Measurements from ENCODE around the gene ISL2. TPM values are rescaled to one million over a fixed set of nuclear protein-coding genes. Genes with fewer than 3 reads are reported as not detected.

Gene ISL2
- total RNA-seq, 1 experiment from 2014 or later = 0.51 TPM

DNA sequence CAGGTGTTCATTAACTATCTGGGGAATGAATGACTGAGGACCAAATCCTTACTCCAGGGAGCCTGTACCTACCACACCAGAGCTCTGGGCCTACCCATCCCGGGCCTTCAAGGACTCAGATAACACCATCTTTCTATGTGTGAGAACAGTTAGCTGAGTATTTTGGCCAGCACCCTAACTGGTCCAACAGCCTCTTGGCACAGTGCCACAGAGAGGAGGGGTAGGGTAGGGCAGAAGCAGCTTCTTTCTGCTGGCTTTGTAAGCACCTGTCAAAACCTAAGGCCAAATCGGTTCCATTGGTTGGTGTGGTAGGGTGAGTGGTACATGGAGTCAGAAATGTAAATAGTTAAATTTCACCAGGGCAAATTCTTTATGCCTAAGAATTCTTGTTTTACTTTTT, 26.7 kb downstream of the ISL2 start:
- CTCF ChIA-PET = no interaction called here
- no peaks in the 10 kb centered on the region for H3K27me3 ChIP-seq (ENCODE audit: control insufficient read depth, insufficient read depth, low read length)
- H3K4me3 ChIP-seq (ENCODE audit: low read depth in 2 of 2, low read length in 2 of 2) = no peak overlapping the region
- ATAC-seq = no peak
- in situ Hi-C loops (cut with HindIII; ENCODE audit: low pct_unique_long_range_greater_than_20kb, low sequenced_read_pairs) = no loop called here
- H3K27ac ChIP-seq (ENCODE audit: low read length) = no peak overlapping the region
- BruUV-seq (replicated peaks) = no TSS peak
- H3K9me3 ChIP-seq (ENCODE audit: control insufficient read depth, insufficient read depth, low read depth, low read length) = no peaks in the 10 kb centered on the region
- H3K36me3 ChIP-seq (ENCODE audit: control insufficient read depth, insufficient read depth, low read length) = no peaks in the 10 kb centered on the region
- POLR2A ChIA-PET = no interaction called here
- no peaks in the 10 kb centered on the region for H3K4me1 ChIP-seq (ENCODE audit: control insufficient read depth, insufficient read depth, low read length)
- no peak for DNase-seq (ENCODE audit: low read depth, low spot score)
- intact Hi-C loops (cut with micrococcal nuclease; ENCODE audit: unreplicated experiment) = no loop called here
- TF ChIP-seq, protein P1, sequence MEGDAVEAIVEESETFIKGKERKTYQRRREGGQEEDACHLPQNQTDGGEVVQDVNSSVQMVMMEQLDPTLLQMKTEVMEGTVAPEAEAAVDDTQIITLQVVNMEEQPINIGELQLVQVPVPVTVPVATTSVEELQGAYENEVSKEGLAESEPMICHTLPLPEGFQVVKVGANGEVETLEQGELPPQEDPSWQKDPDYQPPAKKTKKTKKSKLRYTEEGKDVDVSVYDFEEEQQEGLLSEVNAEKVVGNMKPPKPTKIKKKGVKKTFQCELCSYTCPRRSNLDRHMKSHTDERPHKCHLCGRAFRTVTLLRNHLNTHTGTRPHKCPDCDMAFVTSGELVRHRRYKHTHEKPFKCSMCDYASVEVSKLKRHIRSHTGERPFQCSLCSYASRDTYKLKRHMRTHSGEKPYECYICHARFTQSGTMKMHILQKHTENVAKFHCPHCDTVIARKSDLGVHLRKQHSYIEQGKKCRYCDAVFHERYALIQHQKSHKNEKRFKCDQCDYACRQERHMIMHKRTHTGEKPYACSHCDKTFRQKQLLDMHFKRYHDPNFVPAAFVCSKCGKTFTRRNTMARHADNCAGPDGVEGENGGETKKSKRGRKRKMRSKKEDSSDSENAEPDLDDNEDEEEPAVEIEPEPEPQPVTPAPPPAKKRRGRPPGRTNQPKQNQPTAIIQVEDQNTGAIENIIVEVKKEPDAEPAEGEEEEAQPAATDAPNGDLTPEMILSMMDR (IDR thresholded peaks at IDR 0.05) = no peak
- TF ChIP-seq POLR2AphosphoS5 (IDR thresholded peaks at IDR 0.05; ENCODE audit: low read depth, low read length) = no peak
- no peak for TF ChIP-seq TCF7L2 (IDR thresholded peaks at IDR 0.05; ENCODE audit: low read depth, low read length)
- TF ChIP-seq, protein P2, sequence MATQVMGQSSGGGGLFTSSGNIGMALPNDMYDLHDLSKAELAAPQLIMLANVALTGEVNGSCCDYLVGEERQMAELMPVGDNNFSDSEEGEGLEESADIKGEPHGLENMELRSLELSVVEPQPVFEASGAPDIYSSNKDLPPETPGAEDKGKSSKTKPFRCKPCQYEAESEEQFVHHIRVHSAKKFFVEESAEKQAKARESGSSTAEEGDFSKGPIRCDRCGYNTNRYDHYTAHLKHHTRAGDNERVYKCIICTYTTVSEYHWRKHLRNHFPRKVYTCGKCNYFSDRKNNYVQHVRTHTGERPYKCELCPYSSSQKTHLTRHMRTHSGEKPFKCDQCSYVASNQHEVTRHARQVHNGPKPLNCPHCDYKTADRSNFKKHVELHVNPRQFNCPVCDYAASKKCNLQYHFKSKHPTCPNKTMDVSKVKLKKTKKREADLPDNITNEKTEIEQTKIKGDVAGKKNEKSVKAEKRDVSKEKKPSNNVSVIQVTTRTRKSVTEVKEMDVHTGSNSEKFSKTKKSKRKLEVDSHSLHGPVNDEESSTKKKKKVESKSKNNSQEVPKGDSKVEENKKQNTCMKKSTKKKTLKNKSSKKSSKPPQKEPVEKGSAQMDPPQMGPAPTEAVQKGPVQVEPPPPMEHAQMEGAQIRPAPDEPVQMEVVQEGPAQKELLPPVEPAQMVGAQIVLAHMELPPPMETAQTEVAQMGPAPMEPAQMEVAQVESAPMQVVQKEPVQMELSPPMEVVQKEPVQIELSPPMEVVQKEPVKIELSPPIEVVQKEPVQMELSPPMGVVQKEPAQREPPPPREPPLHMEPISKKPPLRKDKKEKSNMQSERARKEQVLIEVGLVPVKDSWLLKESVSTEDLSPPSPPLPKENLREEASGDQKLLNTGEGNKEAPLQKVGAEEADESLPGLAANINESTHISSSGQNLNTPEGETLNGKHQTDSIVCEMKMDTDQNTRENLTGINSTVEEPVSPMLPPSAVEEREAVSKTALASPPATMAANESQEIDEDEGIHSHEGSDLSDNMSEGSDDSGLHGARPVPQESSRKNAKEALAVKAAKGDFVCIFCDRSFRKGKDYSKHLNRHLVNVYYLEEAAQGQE (IDR thresholded peaks at IDR 0.05; ENCODE audit: insufficient read depth in 1 of 2, low read depth in 2 of 2, low read length in 1 of 2) = no peak
- TF ChIP-seq SIN3A (IDR thresholded peaks at IDR 0.05; ENCODE audit: borderline replicate concordance, insufficient read depth, low read depth, low read length) = no peak

DNA sequence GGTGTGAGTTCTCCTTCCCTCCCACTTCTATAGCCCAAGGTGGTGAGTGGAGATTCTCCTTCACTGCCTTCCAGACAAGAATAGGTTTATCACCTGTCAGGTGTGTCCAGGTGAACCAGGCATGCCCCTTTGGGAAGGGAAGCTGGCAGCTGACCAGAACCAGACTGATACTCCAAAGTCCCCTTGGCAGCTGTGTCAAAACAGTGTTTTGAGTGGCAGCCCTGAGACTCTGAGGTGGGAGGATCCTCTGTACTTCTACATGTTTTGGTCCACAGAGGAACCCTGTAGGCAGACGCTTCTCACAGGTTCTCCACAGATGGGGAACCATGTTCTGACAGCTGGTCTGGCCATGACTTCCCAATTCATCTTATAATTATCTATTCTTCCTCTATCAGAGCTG, 30.1 kb downstream of the ISL2 start:
- ATAC-seq (no peak), DNase-seq (ENCODE audit: low read depth, low spot score) (no peak)
- intact Hi-C loops (cut with micrococcal nuclease; ENCODE audit: unreplicated experiment) = no loop called here
- H3K4me3 ChIP-seq (ENCODE audit: low read depth in 2 of 2, low read length in 2 of 2) = no peak overlapping the region
- ChIA-PET POLR2A (no interaction called here), CTCF (no interaction called here)
- no peak overlapping the region for H3K27ac ChIP-seq (ENCODE audit: low read length)
- in situ Hi-C loops (cut with HindIII; ENCODE audit: low pct_unique_long_range_greater_than_20kb, low sequenced_read_pairs) = no loop called here
- no peaks in the 10 kb centered on the region for H3K9me3 ChIP-seq (ENCODE audit: control insufficient read depth, insufficient read depth, low read depth, low read length)
- no peaks in the 10 kb centered on the region for H3K4me1 ChIP-seq (ENCODE audit: control insufficient read depth, insufficient read depth, low read length)
- BruUV-seq (replicated peaks) = no TSS peak
- H3K36me3 ChIP-seq (ENCODE audit: control insufficient read depth, insufficient read depth, low read length) = no peaks in the 10 kb centered on the region
- TF ChIP-seq SIN3A (IDR thresholded peaks at IDR 0.05; ENCODE audit: borderline replicate concordance, insufficient read depth, low read depth, low read length) = no peak
- TF ChIP-seq, protein P2 (IDR thresholded peaks at IDR 0.05; ENCODE audit: insufficient read depth in 1 of 2, low read depth in 2 of 2, low read length in 1 of 2) = no peak
- TF ChIP-seq POLR2AphosphoS5 (IDR thresholded peaks at IDR 0.05; ENCODE audit: low read depth, low read length) = no peak
- TF ChIP-seq TCF7L2 (IDR thresholded peaks at IDR 0.05; ENCODE audit: low read depth, low read length) = no peak
- TF ChIP-seq, protein P1 (IDR thresholded peaks at IDR 0.05) = no peak
- no peaks in the 10 kb centered on the region for H3K27me3 ChIP-seq (ENCODE audit: control insufficient read depth, insufficient read depth, low read length)

Data from Panc1 (cell line).